Prostate gland (tissue), 2 donors: ENCODE measurements around the gene RBM47. TPM values are rescaled to one million over a fixed set of nuclear protein-coding genes. Genes with fewer than 3 reads are reported as not detected.
A peak's percentile ranks its signal among the peaks of the same experiment; 100 is the strongest.

Source experiments
- DNase-seq: peaks from one replicate; pipeline ENCODE4 v3.0.0-alpha.2; 2019; ENCODE audit warnings: low spot score
- H3K27ac ChIP-seq, 2 donors: fragments of 200-600 bp; sonication (generic); 2 replicates each; pipeline ENCODE4 v1.5.1; 2017 to 2019
- H3K27me3 ChIP-seq: fragments of 200-600 bp; sonication (generic); replicated peaks from 2 replicates; pipeline ENCODE4 v1.5.1; 2019; ENCODE audit not compliant: insufficient read depth
- H3K36me3 ChIP-seq, 2 donors: fragments of 200-600 bp; sonication (generic); 1 replicate in 1 of 2; 2 replicates in 1 of 2; pipeline versions ENCODE4 v1.5.1 to v1.8.1; 2017 to 2019
- H3K4me1 ChIP-seq: fragments of 200-600 bp; sonication (generic); replicated peaks from 2 replicates; pipeline ENCODE4 v1.5.1; 2019
- H3K4me3 ChIP-seq, 2 donors: fragments of 200-600 bp; sonication (generic); 2 replicates each; pipeline ENCODE4 v1.5.1; 2017 to 2019
- H3K9me3 ChIP-seq: fragments of 200-600 bp; sonication (generic); 2 replicates; pipeline ENCODE4 v1.5.1; 2017
- CTCF ChIP-seq, 4 experiments: fragments of 200-600 bp in 2 of 4; fragments of 450-650 bp in 2 of 4; sonication (generic) in 2 of 4; IDR thresholded peaks; 1 replicate in 3 of 4; 2 replicates in 1 of 4; pipeline ENCODE4 v1.5.1; 2016 to 2019; ENCODE audit warnings: antibody characterized with exemption in 4 of 4, mild to moderate bottlenecking in 2 of 4, moderate library complexity in 2 of 4
- POLR2A ChIP-seq: fragments of 450-650 bp; IDR thresholded peaks from one replicate; pipeline ENCODE4 v1.6.1; 2016; ENCODE audit warnings: antibody characterized with exemption, mild to moderate bottlenecking
- POLR2AphosphoS5 ChIP-seq: sonication (generic); formaldehyde crosslinking; IDR thresholded peaks from one replicate; pipeline ENCODE4 v1.6.1; 2017; ENCODE audit warnings: antibody characterized with exemption
- WGBS: methylation state at CpG from one replicate; pipeline ENCODE4 v1.1.5; 2018; 5-methylcytosine and 5-hydroxymethylcytosine counted together
- intact Hi-C: fragments of 100-400 bp; cut with DNase I; formaldehyde crosslinking; loops from one replicate; pipeline ENCODE4 v1.14.2; 2022
- total RNA-seq, 2 donors: library from RNA; depleted of rRNA; stranded (reverse); fragments of >200 nt; gene quantifications; one replicate each; pipeline ENCODE4 v1.1.0, GENCODE V29; 2016

Gene RBM47
- total RNA-seq, 2 donors from 2014 or later, result 241 to 302 TPM

DNA sequence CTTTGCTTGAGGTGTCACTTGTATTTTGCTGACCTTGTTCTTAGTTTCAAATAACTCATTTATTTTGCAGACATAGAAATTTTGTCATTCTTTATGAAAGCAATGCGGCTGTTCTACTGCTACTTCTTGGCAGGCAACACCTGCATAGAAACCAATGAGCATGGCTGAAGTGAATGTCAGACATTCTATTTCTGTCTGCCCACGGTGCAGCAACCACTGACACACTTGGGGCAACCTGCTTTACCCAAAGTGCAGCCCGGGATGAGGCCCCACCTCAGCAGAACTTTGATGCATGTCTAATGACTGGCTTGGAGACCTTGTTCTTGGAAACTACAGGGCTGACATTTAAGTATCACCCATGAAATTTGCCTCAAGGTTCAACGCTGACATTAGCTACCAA lies 93.6 kb downstream of the RBM47 start:
- TF ChIP-seq CTCF (IDR thresholded peaks at IDR 0.05) (no peak), POLR2AphosphoS5 (no peak), POLR2A (no peak)
- no peak overlapping the region for H3K4me3 ChIP-seq
- H3K9me3 ChIP-seq, result no peaks in the 10 kb centered on the region
- DNase-seq, result no peak
- no peaks in the 10 kb centered on the region for H3K4me1 ChIP-seq
- intact Hi-C loops, result no loop called here
- 84% methylated on average over 4 of the region's 4 CpGs for WGBS
- no peak overlapping the region for H3K27ac ChIP-seq
- H3K36me3 ChIP-seq, result no peaks in the 10 kb centered on the region
- no peaks in the 10 kb centered on the region for H3K27me3 ChIP-seq

DNA sequence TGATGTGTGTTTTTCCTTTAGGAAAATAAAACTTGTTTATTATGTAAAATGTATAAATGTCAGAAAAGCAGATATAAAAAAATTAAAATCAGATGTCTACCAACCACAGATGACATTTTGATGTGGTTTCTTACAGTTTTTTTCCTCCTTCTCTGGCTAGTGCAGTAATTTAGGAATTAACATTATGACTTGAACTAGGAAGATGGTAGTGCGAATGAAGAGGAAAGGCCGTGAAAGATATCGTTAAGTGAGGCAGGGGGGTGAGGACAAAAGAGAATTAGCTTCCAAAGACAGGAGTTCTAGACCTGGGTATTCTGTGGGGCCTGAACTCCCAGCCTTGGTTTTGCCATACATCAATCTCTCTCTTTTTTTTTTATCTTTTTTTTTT lies 98.0 kb downstream of the RBM47 start:
- no peaks in the 10 kb centered on the region for H3K36me3 ChIP-seq
- H3K27ac ChIP-seq, result no peak overlapping the region
- no peak overlapping the region for H3K4me3 ChIP-seq
- intact Hi-C loops, result no loop called here
- H3K27me3 ChIP-seq, result no peaks in the 10 kb centered on the region
- DNase-seq, result no peak
- H3K4me1 ChIP-seq, result no peaks in the 10 kb centered on the region
- 89% methylated on average over 3 of the region's 3 CpGs for WGBS
- no peaks in the 10 kb centered on the region for H3K9me3 ChIP-seq
- TF ChIP-seq POLR2A, result no peak
- no peak for TF ChIP-seq POLR2AphosphoS5
- no peak for TF ChIP-seq CTCF (IDR thresholded peaks at IDR 0.05)

DNA sequence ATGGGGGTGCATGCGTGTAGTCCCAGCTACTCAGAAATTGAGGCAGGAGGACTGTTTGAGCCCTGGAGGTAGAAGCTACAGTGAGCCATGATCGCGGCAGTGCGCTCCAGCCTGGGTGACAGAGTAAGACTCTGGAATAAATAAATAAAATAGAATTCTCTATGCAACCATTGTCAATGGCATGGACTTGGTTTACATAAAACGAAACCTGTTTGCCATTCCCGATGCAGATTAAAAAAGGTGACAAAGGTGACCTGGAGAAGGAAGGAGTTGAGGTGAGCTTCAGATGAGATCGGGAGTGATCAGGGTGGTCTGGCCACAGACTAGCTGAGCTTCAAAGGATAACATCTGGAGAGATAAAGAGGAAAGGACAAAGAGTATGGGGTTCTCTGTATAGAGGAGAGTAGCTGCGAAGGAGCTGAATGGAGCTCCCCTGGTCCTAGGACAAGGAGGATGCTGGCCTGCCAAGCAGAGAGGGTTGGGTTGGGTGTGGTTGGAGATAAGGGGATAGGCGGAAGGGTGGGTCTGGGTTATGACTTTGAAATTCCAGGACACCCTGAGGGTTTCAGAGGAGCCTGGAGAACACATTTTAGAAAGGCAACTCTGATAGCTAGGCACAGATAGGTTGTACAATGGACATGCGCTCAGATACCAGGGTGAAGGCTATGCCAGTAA lies 98.6 kb downstream of the RBM47 start:
- no peak for DNase-seq

DNA sequence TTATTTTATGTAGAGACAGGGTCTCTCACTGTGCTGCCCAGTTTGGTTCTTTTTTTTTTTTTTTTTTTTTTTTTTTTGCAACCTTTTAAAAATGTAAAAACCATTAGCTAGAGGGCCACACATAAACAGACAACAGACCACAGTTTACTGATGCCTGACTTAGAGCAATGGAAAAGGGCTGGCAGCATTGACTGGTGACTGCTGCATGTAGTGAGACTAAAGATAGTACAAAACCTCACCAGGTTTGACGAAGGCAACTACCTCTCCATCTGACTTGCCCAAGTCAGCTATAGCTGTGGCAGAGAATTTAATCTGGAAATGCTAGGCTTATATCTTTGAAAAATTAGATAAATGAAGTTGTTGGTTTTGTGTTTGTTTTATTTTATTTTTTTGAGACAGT lies 102.9 kb downstream of the RBM47 start:
- peaks cover 3% of the 10 kb centered on the region for H3K4me1 ChIP-seq
- H3K27ac ChIP-seq, result peak overlapping the region; percentile 72 to 79
- DNase-seq, result no peak
- WGBS, result 100% methylated on average over 1 of the region's 1 CpG
- no peak overlapping the region for H3K4me3 ChIP-seq
- H3K27me3 ChIP-seq, result no peaks in the 10 kb centered on the region
- no peaks in the 10 kb centered on the region for H3K36me3 ChIP-seq
- H3K9me3 ChIP-seq, result no peaks in the 10 kb centered on the region
- TF ChIP-seq POLR2A (no peak), POLR2AphosphoS5 (no peak), CTCF (IDR thresholded peaks at IDR 0.05) (no peak)
- intact Hi-C loops, result no loop called here

More for the DNA sequence above, 98.6 kb downstream of the RBM47 start:
- Histone ChIP-seq H3K4me1 (no peaks in the 10 kb centered on the region), H3K27me3 (no peaks in the 10 kb centered on the region), H3K9me3 (no peaks in the 10 kb centered on the region), H3K36me3 (no peaks in the 10 kb centered on the region), H3K27ac (no peak overlapping the region), H3K4me3 (no peak overlapping the region)
- TF ChIP-seq CTCF (IDR thresholded peaks at IDR 0.05) (no peak), POLR2A (no peak), POLR2AphosphoS5 (no peak)
- 90% methylated on average over 10 of the region's 10 CpGs for WGBS
- intact Hi-C loops, result no loop called here
